Heart left ventricle (tissue), 13 donors: Measurements from ENCODE around the gene TRAM2.

Experiments used
- CTCF ChIP-seq, 12 donors: fragments of 200-600 bp; sonication (generic) in 4 of 12; IDR thresholded peaks; one replicate each; pipeline versions ENCODE4 v1.5.0 to v1.8.0; 2018 to 2022; ENCODE audit warnings: antibody characterized with exemption in 12 of 12, mild to moderate bottlenecking in 5 of 12
- POLR2A ChIP-seq, 2 donors: fragments of 450-650 bp; IDR thresholded peaks; one replicate each; pipeline ENCODE4 v1.6.1; 2017; ENCODE audit warnings: antibody characterized with exemption in 2 of 2, mild to moderate bottlenecking in 2 of 2, moderate library complexity in 2 of 2
- donor health status: ischemic (EF 13 %, LVEDD 7.1; RV severe dilation, severe dysfunction).
- donor health status: DM: no; HTN: yes; CAD: no.
- donor health status: DM: no; HTN: no; CAD: no.
- donor health status: ischemic (EF 25% LVEDD 6.9; RV normal size, moderate dysfunction).
- donor health status: ischemic (EF 25% LVEDD 5.7; RV mildly dilated, moderate dysfunction).
- donor health status: ischemic (EF 35%, LVEDD 5.7; RV mildly dilated, moderate dysfunction).
- donor health status: nonischemic (EF 11% LVEDD 7.7; RV severe dilation, severe dysfunction).
- donor health status: DM: yes; HTN: yes; CAD: no.
- donor health status: PGD.
- donor health status: ischemic (EF 29% LVEDD 5.4; RV normal size, mild dysfunction).
- donor health status: nonischemic (EF 23%, LVEDD 6.1; RV moderate dilation, normal function).

DNA sequence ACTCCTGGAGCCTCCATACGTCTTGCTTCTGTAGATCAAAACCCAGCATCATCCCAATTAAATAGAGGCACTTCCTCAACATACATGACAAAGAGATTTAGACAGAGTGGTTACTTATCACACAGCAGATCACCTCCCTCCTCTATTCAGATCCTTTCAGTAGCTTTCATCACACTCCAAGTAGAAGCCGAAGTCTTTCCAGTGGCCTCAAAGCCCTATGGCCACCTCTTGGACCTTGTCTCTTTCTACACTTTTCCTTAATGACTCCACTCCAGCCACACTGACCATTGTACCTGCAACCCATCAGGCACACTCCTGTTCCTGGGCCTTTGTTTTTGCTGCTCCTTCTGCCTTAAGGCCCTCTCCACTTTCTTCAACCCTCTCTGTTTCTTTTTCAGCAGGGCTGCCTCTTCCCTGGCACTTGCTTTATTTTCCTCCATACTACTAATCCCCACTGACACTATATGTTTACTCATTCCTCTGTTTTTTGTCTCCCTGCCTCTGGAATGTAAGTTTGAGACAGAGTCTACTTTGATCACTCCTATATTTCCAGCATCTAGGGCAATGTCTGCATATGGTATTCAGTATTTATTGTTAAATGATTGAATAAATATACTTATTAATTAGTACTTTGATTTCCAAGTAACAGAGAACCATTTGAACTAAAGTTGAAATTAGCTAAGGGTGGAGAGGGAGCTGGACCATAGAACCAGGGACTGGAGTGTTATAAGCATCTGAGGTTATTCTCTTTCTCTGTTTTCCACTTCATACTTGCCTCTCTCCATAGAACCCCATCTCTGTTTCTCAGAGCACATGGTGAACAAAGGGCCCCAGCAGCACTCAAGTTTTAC is 43.4 kb upstream of the TRAM2 start:
- TF ChIP-seq CTCF (IDR thresholded peaks at IDR 0.05) (no peak), POLR2A (IDR thresholded peaks at IDR 0.05) (no peak)
